Subcutaneous adipose tissue (tissue), 4 donors: Measurements from ENCODE around the gene PTOV1. TPM values are rescaled to one million over a fixed set of nuclear protein-coding genes. Genes with fewer than 3 reads are reported as not detected.

Source experiments
- CTCF ChIP-seq: fragments of 450-650 bp; IDR thresholded peaks from one replicate; pipeline ENCODE4 v1.5.1; 2016; ENCODE audit warnings: low read depth, mild to moderate bottlenecking, control low read depth, antibody characterized with exemption, moderate library complexity
- total RNA-seq, 4 donors: library from RNA; depleted of rRNA; stranded (reverse); fragments of >200 nt; gene quantifications; one replicate each; pipeline ENCODE4 v1.1.0, GENCODE V29; 2016

The PTOV1 gene
- total RNA-seq, 4 donors from 2014 or later, result 39.3 to 65.9 (median 44.2) TPM

GRCh38 chr19:49861107-49861506, 10.1 kb downstream of the PTOV1 start:
- no peak for TF ChIP-seq CTCF

- TF ChIP-seq CTCF, result no peak
These were observed 10.8 kb downstream of the PTOV1 start for GRCh38 chr19:49861541-49862378.

GRCh38 chr19:49862391-49863253, 11.7 kb downstream of the PTOV1 start:
- no peak for TF ChIP-seq CTCF

DNA sequence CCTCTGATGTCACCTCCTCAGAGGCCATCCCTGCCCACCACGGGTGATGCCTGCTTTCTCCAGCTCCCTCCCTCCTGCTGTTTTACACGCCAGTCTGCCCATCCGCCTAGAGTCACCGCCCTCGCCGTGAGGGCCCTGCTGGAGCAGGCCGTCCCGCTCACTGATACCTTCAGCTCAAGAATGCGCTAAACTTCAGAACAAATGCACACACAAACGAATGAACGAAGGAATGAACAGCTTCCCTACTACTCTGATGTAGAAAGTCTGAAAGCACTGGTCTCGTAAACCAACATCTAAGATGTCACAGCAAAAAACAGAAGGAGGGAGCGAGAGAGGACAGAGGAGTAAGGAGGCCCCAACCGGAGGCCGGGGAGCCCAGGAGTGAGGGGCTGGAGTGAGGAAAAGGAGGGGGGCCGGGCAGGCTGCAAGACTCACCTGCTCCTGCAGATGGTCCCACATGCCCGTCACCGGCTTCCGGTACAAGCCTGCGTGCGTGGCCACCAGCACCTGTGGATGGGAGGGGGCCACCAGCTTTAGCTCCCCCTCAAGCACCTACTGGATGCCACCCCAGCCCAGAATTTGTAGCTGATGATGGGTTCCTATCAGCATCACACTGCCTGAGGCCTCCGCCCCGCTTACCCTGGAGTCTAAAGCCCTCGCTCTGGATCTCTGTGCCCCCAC, 12.4 kb downstream of the PTOV1 start:
- no peak for TF ChIP-seq CTCF

- no peak for TF ChIP-seq CTCF
These were observed 13.0 kb downstream of the PTOV1 start for GRCh38 chr19:49863935-49864320.

DNA sequence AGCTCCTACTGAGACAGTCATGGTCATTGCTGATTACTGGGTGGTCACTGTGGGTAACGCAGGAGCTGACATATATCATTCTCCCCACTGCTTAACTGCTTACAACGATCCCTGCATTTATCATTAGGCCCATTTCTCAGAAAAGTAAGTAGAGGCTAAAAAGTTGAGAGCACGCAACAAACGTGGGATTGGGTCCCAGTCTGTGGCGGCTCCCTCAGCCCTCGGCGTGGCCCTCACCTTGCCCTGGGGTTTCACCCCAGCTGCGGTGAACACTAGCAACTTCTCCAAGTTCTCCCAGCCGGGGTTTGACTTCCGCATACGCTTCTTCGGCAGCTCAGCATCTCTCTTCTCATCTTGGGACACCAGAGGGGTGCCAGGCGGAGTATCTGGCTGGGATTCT, 13.9 kb downstream of the PTOV1 start:
- no peak for TF ChIP-seq CTCF
